Stomach (tissue), 9 donors: ENCODE measurements around the gene SHANK1. TPM values are rescaled to one million over a fixed set of nuclear protein-coding genes. Genes with fewer than 3 reads are reported as not detected.

Source experiments
- DNase-seq, 2 donors: peaks; one replicate each; pipeline versions ENCODE4 v3.0.0 to v3.0.0-alpha.2; 2013 to 2019
- H3K27ac ChIP-seq, 5 donors: fragments of 200-600 bp in 4 of 5; sonication (generic) in 4 of 5; one replicate each; pipeline ENCODE4 v1.5.1; 2013 to 2019; ENCODE audit warnings: mild to moderate bottlenecking in 1 of 5, moderate library complexity in 1 of 5
- H3K27me3 ChIP-seq, 3 donors: fragments of 200-600 bp; sonication (generic); one replicate each; pipeline ENCODE4 v1.5.1; 2017 to 2019; ENCODE audit warnings: mixed run types in 1 of 3
- H3K36me3 ChIP-seq, 4 donors: fragments of 200-600 bp; sonication (generic); 1 replicate in 3 of 4; 2 replicates in 1 of 4; pipeline ENCODE4 v1.5.1; 2016 to 2019
- H3K4me1 ChIP-seq, 4 donors: fragments of 200-600 bp; sonication (generic); one replicate each; pipeline ENCODE4 v1.5.1; 2016 to 2019
- H3K4me3 ChIP-seq, 4 donors: fragments of 200-600 bp; sonication (generic) in 3 of 4; one replicate each; pipeline ENCODE4 v1.5.1; 2016 to 2019; ENCODE audit warnings: mild to moderate bottlenecking in 1 of 4
- H3K9me3 ChIP-seq, 4 donors: fragments of 200-600 bp; sonication (generic); one replicate each; pipeline ENCODE4 v1.5.1; 2016 to 2019
- CTCF ChIP-seq, 7 experiments: fragments of 450-650 bp in 4 of 7; fragments of 200-600 bp in 3 of 7; sonication (generic) in 3 of 7; IDR thresholded peaks; one replicate each; pipeline ENCODE4 v1.5.1; 2016 to 2019; ENCODE audit warnings: antibody characterized with exemption in 7 of 7, control low read depth in 2 of 7, mild to moderate bottlenecking in 1 of 7
- EP300 ChIP-seq: sonication (generic); formaldehyde crosslinking; IDR thresholded peaks from one replicate; pipeline ENCODE4 v1.6.1; 2017; ENCODE audit warnings: antibody characterized with exemption
- POLR2A ChIP-seq, 4 donors: fragments of 450-650 bp; IDR thresholded peaks; one replicate each; pipeline ENCODE4 v1.6.1; 2016; ENCODE audit warnings: antibody characterized with exemption in 4 of 4, control low read depth in 2 of 4, mild to moderate bottlenecking in 1 of 4, moderate library complexity in 1 of 4
- POLR2AphosphoS5 ChIP-seq, 3 donors: sonication (generic); formaldehyde crosslinking; IDR thresholded peaks; one replicate each; pipeline ENCODE4 v1.6.1; 2016; ENCODE audit warnings: antibody characterized with exemption in 3 of 3
- WGBS, 5 donors: extraction: QIAGEN DNeasy Blood & Tissue Kit in 3 of 5; methylation state at CpG; one replicate each; pipeline versions ENCODE4 v1.1.5 to v1.1.7; 2013 to 2018; 5-methylcytosine and 5-hydroxymethylcytosine counted together
- intact Hi-C: fragments of 100-400 bp; cut with DNase I; formaldehyde crosslinking; loops from one replicate; pipeline ENCODE4 v1.15.1; 2023; ENCODE audit warnings: low total_unique reads
- polyA plus RNA-seq, 3 donors: library from polyadenylated mRNA; stranded (reverse); fragments of 200-250 nt; gene quantifications; one replicate each; pipeline ENCODE4 v1.2.3, GENCODE V29; 2013
- total RNA-seq, 5 donors: library from RNA; depleted of rRNA; stranded (reverse); fragments of >200 nt; gene quantifications; one replicate each; pipeline versions ENCODE4 v1.1.0 to v1.2.3, GENCODE V29; 2014 to 2016
- donor health status: healthy with polysubstance abuse.
- donor health status: Bipolar disorder and iron deficiency.
- donor health status: healthy.

The SHANK1 gene
- total and polyA plus RNA-seq, 8 donors = 0.15 to 1.5 (median 0.67) TPM; not detected in 4

- Histone ChIP-seq H3K4me3 (no peak overlapping the region), H3K27me3 (peaks cover 0 to 86% (median 33%) of the 10 kb centered on the region in 3 donors), H3K4me1 (peaks cover 0 to 1% (median under 1%) of the 10 kb centered on the region in 4 donors), H3K36me3 (no peaks in the 10 kb centered on the region), H3K9me3 (peaks cover 10 to 21% (median 16%) of the 10 kb centered on the region in 4 donors), H3K27ac (no peak overlapping the region)
- DNase-seq = no peak
- WGBS, 5 donors = 82 to 90% (median 86%) methylated on average over 6 of the region's 6 CpGs
- intact Hi-C loops = no loop called here
- TF ChIP-seq POLR2A (IDR thresholded peaks at IDR 0.05) (no peak), EP300 (no peak), POLR2AphosphoS5 (IDR thresholded peaks at IDR 0.05) (no peak), CTCF (IDR thresholded peaks at IDR 0.05) (no peak)
These were observed 66.9 kb downstream of the SHANK1 start for GRCh38 chr19:50652722-50653121.

GRCh38 chr19:50651174-50651573 is 68.4 kb downstream of the SHANK1 start:
- Histone ChIP-seq H3K27ac (no peak overlapping the region), H3K9me3 (peaks cover 10 to 17% (median 14%) of the 10 kb centered on the region in 4 donors), H3K4me3 (no peak overlapping the region), H3K27me3 (peaks cover 2 to 87% (median 26%) of the 10 kb centered on the region in 3 donors), H3K36me3 (no peaks in the 10 kb centered on the region), H3K4me1 (no peaks in the 10 kb centered on the region)
- DNase-seq = no peak
- 72 to 87% (median 80%) methylated on average over 2 of the region's 2 CpGs for WGBS, 5 donors
- intact Hi-C loops = no loop called here
- TF ChIP-seq POLR2AphosphoS5 (IDR thresholded peaks at IDR 0.05) (no peak), EP300 (no peak), CTCF (IDR thresholded peaks at IDR 0.05) (no peak), POLR2A (IDR thresholded peaks at IDR 0.05) (no peak)

- peaks cover under 1 to 3% (median 2%) of the 10 kb centered on the region in 4 donors for H3K9me3 ChIP-seq
- intact Hi-C loops = no loop called here
- DNase-seq = no peak
- TF ChIP-seq EP300 (no peak), CTCF (IDR thresholded peaks at IDR 0.05) (no peak), POLR2A (IDR thresholded peaks at IDR 0.05) (no peak), POLR2AphosphoS5 (IDR thresholded peaks at IDR 0.05) (no peak)
- H3K27ac ChIP-seq = no peak within 1 kb of the TSS
- no peak within 1 kb of the TSS for H3K4me3 ChIP-seq
- no peaks in the 10 kb centered on the region for H3K4me1 ChIP-seq
- 24 to 41% (median 31%) methylated on average over 6 to 7 of the region's 7 CpGs for WGBS, 5 donors
- peaks cover 2 to 87% (median 17%) of the 10 kb centered on the region in 3 donors for H3K27me3 ChIP-seq
- no peaks in the 10 kb centered on the region for H3K36me3 ChIP-seq
These were observed 69.9 kb downstream of the SHANK1 start, which contains the start of gene C19orf81 for GRCh38 chr19:50649433-50650391. TSS of gene C19orf81 (plus strand) at chr19:50649445. CDS start at chr19:50649445, 0 bp downstream.

- H3K36me3 ChIP-seq = no peaks in the 10 kb centered on the region
- WGBS, 5 donors = 41 to 58% (median 52%) methylated on average over 5 of the region's 5 CpGs
- no peak overlapping the region for H3K4me3 ChIP-seq
- no peaks in the 10 kb centered on the region for H3K4me1 ChIP-seq
- no peak overlapping the region for H3K27ac ChIP-seq
- H3K27me3 ChIP-seq = peaks cover 2 to 92% (median 17%) of the 10 kb centered on the region in 3 donors
- H3K9me3 ChIP-seq = no peaks in the 10 kb centered on the region
- intact Hi-C loops = no loop called here
- DNase-seq = no peak
- TF ChIP-seq CTCF (IDR thresholded peaks at IDR 0.05) (no peak), EP300 (no peak), POLR2AphosphoS5 (IDR thresholded peaks at IDR 0.05) (no peak), POLR2A (IDR thresholded peaks at IDR 0.05) (no peak)
These were observed 70.9 kb downstream of the SHANK1 start for GRCh38 chr19:50648659-50649058.
